K562 (cell line): ENCODE data around the gene CFAP141. TPM values are rescaled to one million over a fixed set of nuclear protein-coding genes. Genes with fewer than 3 reads are reported as not detected.

ENCODE experiments used
- CBFA2T2 ChIP-seq: fragments of 450-650 bp; conservative IDR thresholded peaks from 2 replicates; pipeline ENCODE4 v1.6.1; 2017; ENCODE audit warnings: mild to moderate bottlenecking
- CHCHD3 ChIP-seq: fragments of 250-450 bp; sonication (Bioruptor Pico); IDR thresholded peaks from 2 replicates; pipeline ENCODE4 v2.1.2; 2022; ENCODE audit warnings: mild to moderate bottlenecking
- CHD7 ChIP-seq: fragments of 200-600 bp; sonication (generic); IDR thresholded peaks from one replicate; pipeline ENCODE4 v1.6.1; 2012; ENCODE audit warnings: mild to moderate bottlenecking, low read depth, low read length, inconsistent platforms
- CREBBP ChIP-seq: IDR thresholded peaks from one replicate; pipeline ENCODE4 v1.6.1; 2012; ENCODE audit warnings: low read depth, mild to moderate bottlenecking, control low read depth, inconsistent platforms, low read length
- CXXC5 ChIP-seq: fragments of 250-450 bp; sonication (Bioruptor Pico); IDR thresholded peaks from 2 replicates; pipeline ENCODE4 v1.8.0; 2022; ENCODE audit warnings: inconsistent platforms, mild to moderate bottlenecking, moderate library complexity
- DACH1 ChIP-seq: fragments of 450-650 bp; IDR thresholded peaks from 2 replicates; pipeline ENCODE4 v1.6.1; 2018; ENCODE audit not compliant: partially characterized antibody
- DDX20 ChIP-seq: fragments of 450-650 bp; IDR thresholded peaks from 2 replicates; pipeline ENCODE4 v1.6.1; 2016; ENCODE audit warnings: missing genetic modification characterization, low read depth, mild to moderate bottlenecking, missing compliant biosample characterization, moderate library complexity
- HMG20A ChIP-seq: fragments of 450-650 bp; formaldehyde crosslinking; conservative IDR thresholded peaks from 2 replicates; pipeline ENCODE4 v1.4.0; 2020; ENCODE audit warnings: mild to moderate bottlenecking, mixed read lengths
- KAT7 ChIP-seq: sonication (generic); formaldehyde crosslinking; IDR thresholded peaks from 2 replicates; pipeline ENCODE4 v1.8.0; 2022; ENCODE audit warnings: missing genetic modification reagents, mild to moderate bottlenecking, borderline replicate concordance
- LEF1 ChIP-seq: fragments of 450-650 bp; IDR thresholded peaks from 2 replicates; pipeline ENCODE4 v1.6.1; 2016; ENCODE audit warnings: mild to moderate bottlenecking
- POLR3G ChIP-seq: IDR thresholded peaks from 2 replicates; pipeline ENCODE4 v1.6.1; 2011; ENCODE audit not compliant: insufficient read length, insufficient replicate concordance; ENCODE audit errors: extremely low read depth
- XRCC5 ChIP-seq: fragments of 200-400 bp; formaldehyde crosslinking; IDR thresholded peaks from 2 replicates; pipeline ENCODE4 v1.6.1; 2017; ENCODE audit warnings: low read depth, mild to moderate bottlenecking, low read length
- ZNF197 ChIP-seq: fragments of 200-800 bp; sonication (Bioruptor generic); IDR thresholded peaks from 2 replicates; pipeline ENCODE4 v1.6.1; 2016; ENCODE audit warnings: low read depth, missing genetic modification characterization, missing compliant biosample characterization
- ZNF316 ChIP-seq: fragments of 450-650 bp; IDR thresholded peaks from 2 replicates; pipeline ENCODE4 v1.6.1; 2016
- ZNF695 ChIP-seq: fragments of 450-650 bp; formaldehyde crosslinking; IDR thresholded peaks from 2 replicates; pipeline ENCODE4 v1.4.0; 2020; ENCODE audit warnings: mild to moderate bottlenecking, moderate library complexity
- polyA plus RNA-seq, 8 experiments: library from polyadenylated mRNA; depleted of rRNA in 4 of 8; stranded (reverse) in 5 of 8; unstranded in 3 of 8; fragments of >200 nt; fragmentation: Nextera tagmentation in 2 of 8; fragmentation: Illumina TruSeq in 1 of 8; extraction: Ambion mirVana in 2 of 8; extraction: Trizol in 1 of 8; gene quantifications; 2 replicates each; pipeline versions ENCODE4 v1.2.1 to v1.2.3, GENCODE V29; 2011 to 2014; ENCODE audit warnings: inconsistent platforms in 1 of 8, missing spikeins in 1 of 8
- total RNA-seq, 7 experiments: library from RNA; depleted of rRNA in 6 of 7; stranded (reverse); fragments of >200 nt in 6 of 7; fragmentation: Illumina TruSeq in 2 of 7; extraction: Trizol in 2 of 7; gene quantifications; 2 replicates each; pipeline versions ENCODE4 v1.2.1 to v1.2.3, GENCODE V29; 2011 to 2021; ENCODE audit warnings: low replicate concordance in 1 of 7
- TF ChIP-seq, protein P1 (sequence below): fragments of 250-450 bp; sonication (Bioruptor Pico); IDR thresholded peaks from 2 replicates; pipeline ENCODE4 v1.8.0; 2022; ENCODE audit warnings: inconsistent platforms

CFAP141 gene
- total and polyA plus RNA-seq, 9 of the 15 experiments (the other 6 are each of a cell fraction or from before 2014, with no cell fraction given) = not detected

- TF ChIP-seq CHD7 (no peak), LEF1 (peak; percentile 81; the same call in 1 of the 2 replicates), CREBBP (no peak), ZNF316 (0 out of 2 replicates have a peak, but pooled peaks have one; percentile 12), KAT7 (CRISPR knock-in tag) (no peak), XRCC5 (peak; percentile 41), POLR3G (no peak), CHCHD3 (CRISPR knock-in tag) (no peak), DACH1 (no peak), CXXC5 (CRISPR knock-in tag) (peak; percentile 96), DDX20 (tag) (no peak), HMG20A (CRISPR knock-in tag) (no peak), ZNF197 (no peak; the same call in 1 of the 2 replicates), CBFA2T2 (peak; percentile 93), ZNF695 (CRISPR knock-in tag) (no peak)
- TF ChIP-seq, protein P1, sequence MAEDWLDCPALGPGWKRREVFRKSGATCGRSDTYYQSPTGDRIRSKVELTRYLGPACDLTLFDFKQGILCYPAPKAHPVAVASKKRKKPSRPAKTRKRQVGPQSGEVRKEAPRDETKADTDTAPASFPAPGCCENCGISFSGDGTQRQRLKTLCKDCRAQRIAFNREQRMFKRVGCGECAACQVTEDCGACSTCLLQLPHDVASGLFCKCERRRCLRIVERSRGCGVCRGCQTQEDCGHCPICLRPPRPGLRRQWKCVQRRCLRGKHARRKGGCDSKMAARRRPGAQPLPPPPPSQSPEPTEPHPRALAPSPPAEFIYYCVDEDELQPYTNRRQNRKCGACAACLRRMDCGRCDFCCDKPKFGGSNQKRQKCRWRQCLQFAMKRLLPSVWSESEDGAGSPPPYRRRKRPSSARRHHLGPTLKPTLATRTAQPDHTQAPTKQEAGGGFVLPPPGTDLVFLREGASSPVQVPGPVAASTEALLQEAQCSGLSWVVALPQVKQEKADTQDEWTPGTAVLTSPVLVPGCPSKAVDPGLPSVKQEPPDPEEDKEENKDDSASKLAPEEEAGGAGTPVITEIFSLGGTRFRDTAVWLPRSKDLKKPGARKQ = no peak
Observed at GRCh38 chr1:154220071-154220969, 14.2 kb upstream of the CFAP141 start, which contains the start of gene UBAP2L (continued).
